Cardiac fibroblast (primary cell): ENCODE data around the gene NMNAT2.

Experiments
- DNase-seq, 2 donors: peaks; one replicate each; pipeline versions ENCODE4 v3.0.0 to v3.0.0-alpha.2; 2010; ENCODE audit warnings: low read depth in 2 of 2
- H3K4me3 ChIP-seq, 2 donors: replicated peaks in 1 of 2; 1 replicate in 1 of 2; 2 replicates in 1 of 2; pipeline ENCODE4 v1.5.1; 2011; ENCODE audit warnings: low read depth in 2 of 2, low read length in 2 of 2, mild to moderate bottlenecking in 2 of 2, moderate library complexity in 1 of 2
- TF ChIP-seq, protein P1 (sequence below): IDR thresholded peaks from one replicate; pipeline ENCODE4 v1.5.1; 2011; ENCODE audit warnings: low read depth, mild to moderate bottlenecking, low read length, inconsistent platforms

Gene NMNAT2

DNA sequence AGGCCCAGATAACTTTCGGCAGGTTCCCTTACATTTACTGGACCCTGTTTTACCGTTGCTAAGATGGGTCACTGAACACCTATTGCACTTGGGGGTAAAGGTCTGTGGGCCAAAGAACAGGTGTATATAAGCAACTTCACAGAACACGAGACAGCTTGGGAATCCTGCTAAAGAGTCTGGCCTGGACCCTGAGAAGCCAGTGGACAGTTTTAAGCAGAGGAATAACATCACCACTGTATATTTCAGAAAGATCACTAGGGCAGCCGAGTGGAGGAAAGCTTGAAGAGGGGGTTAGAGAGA lies 177.7 kb downstream of the NMNAT2 start:
- TF ChIP-seq, protein P1, sequence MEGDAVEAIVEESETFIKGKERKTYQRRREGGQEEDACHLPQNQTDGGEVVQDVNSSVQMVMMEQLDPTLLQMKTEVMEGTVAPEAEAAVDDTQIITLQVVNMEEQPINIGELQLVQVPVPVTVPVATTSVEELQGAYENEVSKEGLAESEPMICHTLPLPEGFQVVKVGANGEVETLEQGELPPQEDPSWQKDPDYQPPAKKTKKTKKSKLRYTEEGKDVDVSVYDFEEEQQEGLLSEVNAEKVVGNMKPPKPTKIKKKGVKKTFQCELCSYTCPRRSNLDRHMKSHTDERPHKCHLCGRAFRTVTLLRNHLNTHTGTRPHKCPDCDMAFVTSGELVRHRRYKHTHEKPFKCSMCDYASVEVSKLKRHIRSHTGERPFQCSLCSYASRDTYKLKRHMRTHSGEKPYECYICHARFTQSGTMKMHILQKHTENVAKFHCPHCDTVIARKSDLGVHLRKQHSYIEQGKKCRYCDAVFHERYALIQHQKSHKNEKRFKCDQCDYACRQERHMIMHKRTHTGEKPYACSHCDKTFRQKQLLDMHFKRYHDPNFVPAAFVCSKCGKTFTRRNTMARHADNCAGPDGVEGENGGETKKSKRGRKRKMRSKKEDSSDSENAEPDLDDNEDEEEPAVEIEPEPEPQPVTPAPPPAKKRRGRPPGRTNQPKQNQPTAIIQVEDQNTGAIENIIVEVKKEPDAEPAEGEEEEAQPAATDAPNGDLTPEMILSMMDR = no peak
- no peak overlapping the region for H3K4me3 ChIP-seq
- no peak for DNase-seq

DNA sequence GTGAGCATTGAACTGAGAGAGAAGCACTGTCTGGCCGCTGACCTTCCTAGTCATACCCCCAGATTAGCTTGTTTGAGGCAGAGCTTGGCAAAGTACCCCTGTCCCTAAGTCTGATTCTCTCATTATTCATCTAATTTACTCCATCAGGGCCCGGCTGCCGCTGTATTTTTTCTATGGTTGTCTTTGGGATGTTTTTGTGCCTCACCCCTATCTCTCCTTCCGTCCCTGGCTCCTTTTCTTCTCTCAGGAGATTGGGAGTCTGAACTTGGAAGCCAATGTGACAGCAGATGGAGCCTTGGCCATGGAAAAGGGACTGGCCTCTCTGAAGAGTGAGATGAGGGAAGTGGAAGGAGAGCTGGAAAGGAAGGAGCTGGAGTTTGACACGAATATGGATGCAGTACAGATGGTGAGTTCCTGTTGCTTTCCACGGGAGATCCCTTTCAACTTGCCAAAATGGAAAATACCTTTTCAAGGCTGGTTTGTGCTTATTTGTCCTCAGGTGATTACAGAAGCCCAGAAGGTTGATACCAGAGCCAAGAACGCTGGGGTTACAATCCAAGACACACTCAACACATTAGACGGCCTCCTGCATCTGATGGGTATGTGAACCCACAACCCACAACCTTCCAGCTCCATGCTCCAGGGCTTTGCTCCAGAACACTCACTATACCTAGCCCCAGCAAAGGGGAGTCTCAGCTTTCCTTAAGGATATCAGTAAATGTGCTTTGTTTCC lies 178.2 kb downstream of the NMNAT2 start:
- peak in 1 of 2 donors; percentile 38 for DNase-seq
- H3K4me3 ChIP-seq = no peak overlapping the region
- TF ChIP-seq, protein P1 = no peak

DNA sequence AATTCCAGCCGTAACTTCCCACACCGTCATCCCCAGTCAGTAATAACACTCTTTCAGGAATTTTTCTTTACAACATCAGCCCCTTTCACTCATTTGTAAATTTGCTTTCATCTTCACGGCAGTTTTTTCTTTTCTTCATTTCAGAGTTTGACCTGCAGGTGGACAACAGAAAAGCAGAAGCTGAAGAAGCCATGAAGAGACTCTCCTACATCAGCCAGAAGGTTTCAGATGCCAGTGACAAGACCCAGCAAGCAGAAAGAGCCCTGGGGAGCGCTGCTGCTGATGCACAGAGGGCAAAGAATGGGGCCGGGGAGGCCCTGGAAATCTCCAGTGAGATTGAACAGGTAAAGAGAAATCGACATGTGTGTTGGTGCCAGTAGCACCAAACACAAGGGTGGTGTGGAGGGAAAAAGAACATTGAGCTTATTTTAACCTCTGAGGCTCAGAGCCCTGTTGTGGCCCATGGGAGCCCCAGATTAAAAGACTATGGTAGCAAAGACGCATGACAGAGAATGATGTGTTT lies 178.9 kb downstream of the NMNAT2 start:
- TF ChIP-seq, protein P1 = no peak
- no peak overlapping the region for H3K4me3 ChIP-seq
- no peak for DNase-seq

DNA sequence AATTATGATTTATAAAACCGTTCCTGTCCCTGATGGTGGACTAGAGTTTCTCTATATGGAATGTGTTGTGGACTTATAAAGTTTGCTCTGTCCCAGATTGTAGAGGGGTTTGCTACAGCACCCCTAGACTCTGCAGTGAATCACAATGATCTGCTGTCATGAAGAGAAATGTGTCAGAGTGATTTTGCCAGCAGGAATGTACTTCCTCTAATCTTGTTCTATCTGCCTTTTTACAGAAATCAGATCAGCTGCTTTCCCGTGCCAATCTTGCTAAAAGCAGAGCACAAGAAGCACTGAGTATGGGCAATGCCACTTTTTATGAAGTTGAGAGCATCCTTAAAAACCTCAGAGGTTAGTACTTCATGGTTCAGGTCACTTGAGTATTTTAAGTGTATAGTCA lies 180.1 kb downstream of the NMNAT2 start:
- H3K4me3 ChIP-seq = no peak overlapping the region
- TF ChIP-seq, protein P1 = no peak
- DNase-seq = peak; percentile 43 to 74

DNA sequence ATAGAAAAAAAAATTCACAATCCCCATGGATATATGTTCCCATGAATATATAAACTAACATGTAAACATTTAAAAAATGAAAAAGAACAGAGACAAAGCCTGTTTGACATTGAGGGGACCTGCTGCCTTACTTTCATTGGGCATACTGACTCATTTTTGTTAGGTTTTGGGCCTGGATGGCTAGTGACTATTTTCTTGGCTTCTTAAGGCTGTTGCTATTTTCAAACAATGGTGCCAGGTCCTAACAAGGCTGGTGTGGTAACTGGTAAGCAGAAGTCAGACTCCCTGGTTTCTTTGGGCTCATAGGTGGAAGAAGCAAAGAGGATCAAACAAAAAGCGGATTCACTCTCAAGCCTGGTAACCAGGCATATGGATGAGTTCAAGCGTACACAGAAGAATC lies 181.1 kb downstream of the NMNAT2 start:
- H3K4me3 ChIP-seq = no peak overlapping the region
- TF ChIP-seq, protein P1 = no peak
- DNase-seq = no peak

DNA sequence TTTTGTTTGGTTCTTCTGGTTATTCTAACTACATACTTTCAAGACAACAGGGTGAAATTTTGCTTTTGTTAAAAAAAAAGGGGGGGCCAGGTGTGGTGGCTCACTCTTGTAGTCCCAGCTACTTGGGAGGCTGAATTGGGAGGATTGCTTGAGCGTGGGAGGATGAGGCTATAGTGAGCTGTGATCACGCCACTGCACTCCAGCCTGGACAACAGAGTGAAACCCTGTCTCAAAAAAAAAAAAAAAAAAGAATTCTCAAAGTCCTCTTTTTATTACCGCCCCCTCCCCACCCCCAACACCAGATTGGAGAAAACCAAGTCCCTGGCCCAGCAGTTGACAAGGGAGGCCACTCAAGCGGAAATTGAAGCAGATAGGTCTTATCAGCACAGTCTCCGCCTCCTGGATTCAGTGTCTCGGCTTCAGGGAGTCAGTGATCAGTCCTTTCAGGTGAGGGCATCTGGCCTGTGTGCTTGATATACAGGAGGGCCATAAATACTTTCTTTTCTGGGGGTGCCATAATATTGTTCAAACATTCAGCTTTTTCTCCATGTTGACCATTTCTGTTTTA lies 181.9 kb downstream of the NMNAT2 start:
- TF ChIP-seq, protein P1 = no peak

More for the DNA sequence above, 181.9 kb downstream of the NMNAT2 start:
- H3K4me3 ChIP-seq = no peak overlapping the region
- DNase-seq = peak in 1 of 2 donors; percentile 28
